Germinal center (tissue), 1 donor: Measurements from ENCODE around the gene KDM6B.
A peak's percentile ranks its signal among the peaks of the same experiment; 100 is the strongest.

Source experiments
- DNase-seq: peaks from one replicate; pipeline ENCODE4 v3.0.0; 2012; ENCODE audit warnings: mixed read lengths, low spot score

KDM6B gene

DNA sequence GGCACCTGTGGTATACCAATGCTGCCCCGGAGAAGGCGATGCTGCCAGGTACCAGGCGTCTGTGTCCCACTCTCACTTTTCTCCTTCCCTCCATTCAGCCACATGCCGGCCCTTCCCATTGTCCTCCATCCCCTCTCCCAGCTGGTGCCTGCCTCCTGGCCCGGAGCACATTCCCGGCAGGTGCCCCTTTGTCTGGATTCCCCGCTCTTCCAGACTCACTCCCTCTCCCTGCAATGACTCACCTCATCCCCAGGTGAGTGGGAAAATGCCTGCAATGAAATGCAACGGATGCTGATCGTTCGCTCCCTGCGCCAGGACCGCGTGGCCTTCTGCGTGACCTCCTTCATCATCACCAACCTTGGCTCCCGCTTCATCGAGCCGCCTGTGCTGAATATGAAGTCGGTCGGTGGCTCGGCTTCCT, 10.4 kb upstream of the KDM6B start:
- no peak for DNase-seq

GRCh38 chr17:7824021-7824924, 9.7 kb upstream of the KDM6B start:
- DNase-seq = no peak

- no peak for DNase-seq
These were observed 8.6 kb upstream of the KDM6B start for GRCh38 chr17:7825206-7825990.

- DNase-seq = no peak
These were observed 3.4 kb upstream of the KDM6B start for GRCh38 chr17:7830616-7831015.

DNA sequence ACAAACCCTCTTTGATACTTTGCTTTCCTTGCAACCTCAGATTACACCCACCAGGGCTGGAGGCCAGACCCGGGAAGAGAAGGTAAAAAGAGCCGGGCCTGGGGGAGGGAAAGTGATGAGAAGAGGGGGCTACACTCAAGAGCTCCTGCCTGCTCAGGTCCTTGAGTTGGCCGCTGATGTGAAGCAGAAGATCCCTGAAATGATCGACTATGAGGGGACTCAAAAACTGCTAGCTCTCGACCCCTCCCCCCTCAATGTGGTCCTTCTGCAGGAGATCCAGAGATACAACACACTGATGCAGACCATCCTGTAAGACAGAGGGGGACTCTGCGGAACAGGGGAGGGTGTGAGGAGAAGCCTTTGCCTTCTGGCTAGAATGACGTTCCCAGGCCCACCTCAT, 2.8 kb upstream of the KDM6B start:
- no peak for DNase-seq

DNA sequence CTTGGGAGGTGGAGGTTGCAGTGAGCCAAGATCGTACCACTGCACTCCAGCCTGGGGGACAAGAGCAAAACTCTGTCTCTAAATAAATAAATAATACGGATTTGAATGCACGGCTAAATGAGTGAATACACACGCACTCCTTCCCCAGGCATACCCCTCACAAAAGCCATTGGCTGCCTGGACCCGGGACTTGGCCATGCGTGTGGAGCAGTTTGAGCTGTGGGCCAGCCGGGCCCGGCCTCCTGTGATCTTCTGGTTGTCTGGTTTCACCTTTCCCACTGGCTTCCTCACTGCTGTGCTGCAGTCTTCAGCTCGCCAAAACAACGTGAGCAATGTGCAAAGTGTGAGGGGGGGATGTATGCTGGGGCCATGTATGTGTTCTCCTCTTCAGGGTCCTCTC, 1.6 kb upstream of the KDM6B start:
- no peak for DNase-seq

DNA sequence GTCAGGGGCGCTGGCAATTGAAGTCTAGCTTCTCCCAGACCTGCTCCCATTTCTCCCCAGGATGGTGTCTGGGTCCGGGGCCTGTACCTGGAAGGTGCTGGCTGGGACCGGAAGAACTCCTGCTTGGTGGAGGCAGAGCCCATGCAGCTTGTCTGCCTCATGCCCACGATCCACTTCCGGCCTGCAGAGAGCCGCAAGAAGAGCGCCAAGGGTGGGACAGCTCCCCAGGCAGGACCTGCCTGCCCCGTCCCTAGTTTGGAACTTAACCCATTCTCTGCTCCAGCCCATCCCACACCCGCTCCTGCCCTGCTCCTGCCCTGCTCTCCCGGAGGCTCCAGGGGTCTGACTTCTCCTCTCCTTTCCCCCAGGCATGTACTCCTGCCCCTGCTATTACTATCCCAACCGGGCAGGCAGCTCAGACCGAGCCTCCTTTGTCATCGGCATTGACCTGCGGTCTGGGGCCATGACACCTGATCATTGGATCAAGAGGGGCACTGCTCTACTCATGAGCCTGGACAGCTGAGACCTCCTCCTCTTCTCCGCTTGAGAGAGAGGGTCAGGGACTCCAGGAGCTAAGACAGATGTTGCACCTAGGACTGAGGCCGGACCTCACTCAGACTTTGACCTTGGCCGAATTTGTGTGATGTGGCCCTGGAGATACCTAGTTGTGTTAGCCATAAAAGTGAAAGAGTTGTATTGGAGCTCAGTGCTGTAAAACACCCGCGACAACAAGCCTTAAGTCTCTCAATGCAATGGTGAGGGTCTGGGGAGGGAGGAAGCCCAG, 814 bp upstream of the KDM6B start:
- no peak for DNase-seq

DNA sequence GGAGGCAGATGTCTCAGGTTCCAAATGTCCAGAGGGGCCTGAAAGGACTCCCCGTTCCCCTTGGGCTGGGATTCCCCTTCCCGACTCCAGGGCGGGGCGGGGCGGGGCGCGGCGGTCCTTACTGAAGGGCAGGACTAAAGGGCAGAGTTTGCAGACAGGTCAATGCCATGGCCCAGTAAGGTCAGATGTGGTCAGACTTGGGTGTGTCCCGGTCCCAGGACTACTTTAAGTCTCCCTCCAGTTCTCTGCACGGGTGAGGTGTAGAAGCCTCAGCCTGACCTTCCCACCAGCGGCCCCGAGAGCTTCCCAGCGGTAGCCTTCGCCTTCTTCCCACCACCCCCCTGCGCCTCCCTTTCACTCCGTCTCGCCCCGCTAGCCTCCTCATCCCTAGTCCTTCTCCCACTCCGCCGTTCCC, 532 bp downstream of the KDM6B start:
- peak; percentile 33 for DNase-seq

DNA sequence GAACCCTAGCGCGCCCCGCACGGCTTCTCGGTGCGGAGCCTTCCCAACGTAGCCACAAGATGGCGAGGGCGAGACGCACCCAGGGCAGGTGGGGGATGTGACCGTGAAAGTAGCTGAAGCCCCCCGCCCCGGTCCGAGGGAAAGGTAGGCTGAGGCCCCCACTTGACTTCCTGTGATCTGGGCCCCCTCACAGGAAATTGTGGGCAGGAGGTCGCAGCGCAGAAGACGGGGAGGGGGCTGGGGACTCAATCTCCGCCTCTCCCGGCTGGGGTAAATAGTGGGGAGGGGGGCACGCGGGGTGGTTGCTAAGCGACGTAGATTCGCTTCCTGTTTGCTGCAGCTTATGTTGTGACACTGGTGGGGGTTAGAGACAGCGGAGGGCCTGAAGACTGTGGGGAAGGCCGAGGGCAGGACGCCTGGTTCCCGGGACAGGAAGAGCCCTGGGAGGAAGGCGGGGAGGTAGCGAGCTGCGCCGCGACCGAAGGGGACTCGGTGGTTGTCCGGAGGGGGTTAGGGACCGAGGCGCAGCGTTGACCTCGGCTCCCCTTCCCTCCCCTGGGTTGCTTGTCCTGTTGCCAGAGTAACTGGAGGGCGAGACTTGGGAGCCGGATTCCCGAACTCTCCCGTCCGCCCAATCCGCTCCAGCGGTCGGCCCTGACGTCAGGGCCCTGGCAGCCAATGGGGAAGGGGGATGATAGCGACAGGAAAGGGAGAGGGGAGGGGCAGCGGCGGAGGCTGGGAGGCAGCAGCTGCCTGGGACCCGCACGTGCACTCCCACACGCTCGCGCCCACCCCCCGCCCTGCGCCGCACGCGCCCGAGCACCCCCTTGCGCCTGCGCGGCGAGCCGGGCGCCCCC, 1.2 kb downstream of the KDM6B start:
- peak; percentile 91 for DNase-seq

DNA sequence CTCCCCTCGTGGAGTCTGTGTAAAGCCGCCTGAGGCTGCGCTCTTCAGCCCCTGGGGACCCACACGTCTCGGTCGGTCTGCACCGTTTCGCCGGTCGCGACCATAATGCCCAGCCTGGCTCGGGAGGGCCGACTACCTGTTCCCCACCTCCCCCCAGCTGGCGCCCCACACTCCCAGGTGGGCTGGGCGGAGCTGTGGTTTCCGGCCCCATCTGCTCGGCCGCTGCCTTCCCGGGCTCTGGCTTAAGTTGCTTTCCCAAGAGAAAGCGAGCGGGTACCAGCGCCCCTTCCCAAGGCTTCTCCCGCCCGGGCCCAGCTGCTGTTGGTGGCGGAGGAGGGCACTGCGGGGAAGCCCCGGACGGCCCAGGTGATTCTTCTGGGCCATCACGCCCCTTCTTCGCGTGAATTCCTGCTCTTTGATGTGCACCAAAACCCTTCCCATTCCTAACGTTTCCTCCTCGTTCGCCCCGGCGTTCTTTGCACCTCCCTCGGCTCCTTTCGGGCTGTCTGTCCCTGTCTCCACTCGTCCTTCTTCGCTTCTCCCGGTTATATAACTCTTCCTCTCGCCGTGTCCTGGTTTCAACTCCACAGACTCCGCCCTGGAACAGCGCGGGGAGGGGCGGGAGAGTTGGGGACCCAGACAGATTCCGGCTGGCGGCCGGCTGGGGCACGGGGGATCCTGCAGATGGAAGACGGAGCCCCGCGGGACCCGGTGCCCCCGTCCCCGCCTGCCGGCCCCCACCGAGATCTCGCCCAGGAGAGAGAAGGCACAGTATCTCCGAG, 2.0 kb downstream of the KDM6B start:
- DNase-seq = no peak

DNA sequence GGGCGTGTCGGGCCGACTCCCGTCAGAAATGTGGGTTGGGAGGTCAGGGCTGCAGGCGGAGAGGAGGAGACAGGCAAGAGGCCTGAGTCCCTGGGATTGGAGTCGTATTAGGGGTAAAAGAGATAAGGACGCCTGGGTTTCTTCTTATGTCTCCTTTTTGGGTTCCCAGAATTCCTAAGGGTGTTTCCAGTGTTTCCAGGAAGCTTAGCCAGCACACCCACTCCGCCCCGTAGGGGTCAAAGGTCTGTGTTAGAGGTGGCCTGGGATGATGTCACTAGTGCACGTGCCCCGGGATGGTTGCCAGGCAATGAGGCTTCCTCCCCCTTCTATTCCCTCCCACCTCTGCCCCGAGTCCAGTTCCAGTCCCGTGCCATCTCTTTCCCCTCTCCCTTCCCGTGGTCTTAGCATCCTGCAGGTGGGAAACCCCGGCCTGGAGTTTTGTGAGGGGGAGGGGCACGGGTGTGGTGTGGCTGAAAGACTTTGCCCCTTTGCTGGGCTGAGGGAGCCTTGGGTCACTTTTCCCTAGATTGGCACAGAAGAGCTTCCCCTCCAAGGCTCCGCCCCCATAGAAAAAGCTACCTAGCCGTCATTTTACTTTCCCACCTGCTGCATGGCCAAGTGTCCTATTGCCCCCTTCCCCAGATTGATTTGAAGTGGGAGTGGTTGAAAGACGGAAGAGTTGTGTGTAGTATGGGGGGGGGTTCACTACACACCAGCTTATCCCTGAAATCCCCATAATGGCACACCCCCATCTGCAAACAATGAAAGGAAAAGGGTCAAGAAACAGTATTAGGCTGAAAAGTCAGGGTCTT, 2.8 kb downstream of the KDM6B start:
- peak; percentile 59 for DNase-seq

DNA sequence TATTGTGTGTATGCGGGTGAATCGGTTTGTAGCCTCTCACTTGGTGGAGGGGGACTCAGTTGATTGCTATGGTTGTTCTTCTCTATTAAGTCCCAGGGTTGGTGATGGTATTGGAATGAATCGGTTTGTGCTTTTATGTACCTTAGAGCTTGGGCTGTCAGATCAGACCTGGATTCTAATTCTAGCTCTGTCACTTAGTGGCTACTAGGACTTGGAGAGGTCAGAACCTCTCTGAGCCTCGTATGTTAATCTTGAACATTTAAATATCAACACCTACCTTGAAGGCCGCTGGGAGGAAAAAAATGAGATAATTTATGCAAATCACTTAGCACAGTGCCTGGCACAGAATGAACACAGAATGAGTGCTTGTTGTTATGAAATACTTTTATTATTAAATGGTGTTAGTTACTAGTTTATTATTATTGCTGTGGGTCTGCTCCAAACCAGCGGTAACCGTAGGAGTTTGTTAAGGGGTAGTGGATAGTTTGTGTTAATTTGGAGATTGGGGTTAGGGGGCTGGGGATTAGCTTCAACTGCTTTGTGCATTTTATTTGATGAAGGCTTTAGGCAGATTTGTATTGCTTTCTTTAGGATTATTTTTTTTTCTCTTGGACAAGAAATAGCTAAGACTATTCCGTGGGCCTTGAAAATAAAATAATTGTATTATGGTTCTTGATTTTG, 3.5 kb downstream of the KDM6B start:
- DNase-seq = no peak

- no peak for DNase-seq
These were observed 4.4 kb downstream of the KDM6B start for GRCh38 chr17:7838090-7839075.

- no peak for DNase-seq
These were observed 5.3 kb downstream of the KDM6B start for GRCh38 chr17:7839190-7839875.

DNA sequence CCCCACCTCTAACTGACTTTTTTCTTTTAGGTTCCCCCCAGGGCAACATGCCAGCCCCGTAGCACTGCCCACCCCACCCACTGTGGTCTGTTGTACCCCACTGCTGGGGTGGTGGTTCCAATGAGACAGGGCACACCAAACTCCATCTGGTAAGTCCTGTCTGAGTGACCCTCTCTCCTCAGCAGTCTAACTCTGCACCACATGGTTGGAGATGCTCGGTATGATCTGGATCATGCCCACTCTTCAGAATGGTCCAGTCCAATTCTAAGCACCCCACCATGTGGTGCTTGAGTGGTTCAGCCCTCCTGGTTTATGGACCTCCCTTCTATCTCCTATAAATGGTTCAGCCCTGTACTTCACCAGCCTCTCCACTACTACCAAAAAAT, 5.9 kb downstream of the KDM6B start:
- DNase-seq = no peak

DNA sequence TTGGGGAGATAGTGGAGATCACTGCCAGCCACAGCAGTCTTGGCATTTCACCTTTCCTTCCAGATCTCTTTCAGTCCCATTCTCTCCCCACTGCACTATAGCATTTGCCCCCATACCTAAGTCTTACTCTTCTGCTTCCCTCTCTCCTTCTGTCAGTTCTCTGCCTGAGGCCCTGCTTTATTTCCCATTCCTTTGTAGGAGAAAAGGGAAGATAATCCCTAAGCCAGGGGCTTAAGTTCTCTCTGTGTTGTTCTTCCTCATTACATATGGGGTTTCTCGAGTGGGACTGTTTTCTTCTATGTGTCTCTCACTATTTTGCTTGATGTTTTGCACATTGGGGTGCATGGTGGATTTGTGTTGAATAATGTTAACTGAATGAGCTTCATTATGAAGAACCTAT, 6.4 kb downstream of the KDM6B start:
- no peak for DNase-seq

DNA sequence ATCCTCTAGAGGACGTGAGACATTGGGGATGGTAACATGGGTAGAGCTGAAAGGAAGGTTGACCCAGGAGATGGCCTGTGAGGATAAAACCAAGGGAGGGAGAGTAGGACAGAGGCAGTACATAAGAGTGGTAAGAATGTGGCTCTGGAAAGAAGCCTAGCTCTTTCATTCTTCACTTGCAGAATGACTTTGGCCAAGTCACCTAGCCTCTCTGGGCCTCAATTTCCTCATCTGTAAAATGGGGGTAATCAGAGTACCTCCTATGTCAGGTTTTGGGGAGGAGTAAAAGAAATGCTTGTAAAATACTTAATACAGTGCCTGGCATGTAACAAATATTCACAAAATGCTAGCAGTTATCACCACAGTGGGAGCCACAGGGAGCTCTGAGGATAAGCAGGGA, 6.9 kb downstream of the KDM6B start:
- DNase-seq = no peak
